ENCODE measurements around the gene UNC79.

UNC79 gene

GRCh38 chr14:93532541-93532940 is 101.8 kb downstream of the UNC79 start:
- no peak overlapping the region for H3K4me2 ChIP-seq (ENCODE audit: low read depth, low read length, poor library complexity, severe bottlenecking)
- H4K20me1 ChIP-seq (ENCODE audit: low read depth, low read length): no peaks in the 10 kb centered on the region

GRCh38 chr14:93533437-93533836 is 102.7 kb downstream of the UNC79 start:
- H4K20me1 ChIP-seq (ENCODE audit: low read depth, low read length): no peaks in the 10 kb centered on the region
- no peak overlapping the region for H3K9ac ChIP-seq (ENCODE audit: low read length)
- no peak overlapping the region for H3K27ac ChIP-seq (ENCODE audit: low read depth, low read length)
- H3K9me3 ChIP-seq (ENCODE audit: insufficient read depth, low read length): no peaks in the 10 kb centered on the region
- no peak overlapping the region for H3K4me3 ChIP-seq (ENCODE audit: insufficient read depth, low read length, poor library complexity, severe bottlenecking)
- no peaks in the 10 kb centered on the region for H3K79me2 ChIP-seq (ENCODE audit: insufficient read depth, low read length)
- no peaks in the 10 kb centered on the region for H3F3A ChIP-seq (ENCODE audit: insufficient read depth)
- H3K9me2 ChIP-seq (replicated peaks; ENCODE audit: insufficient read depth, low read length): no peaks in the 10 kb centered on the region
- H2AFZ ChIP-seq (ENCODE audit: low read depth, low read length, severe bottlenecking): no peak overlapping the region
- no peak for TF ChIP-seq EZH2phosphoT487 (conservative IDR thresholded peaks at IDR 0.05; ENCODE audit: low read length)
- TF ChIP-seq, protein P1, sequence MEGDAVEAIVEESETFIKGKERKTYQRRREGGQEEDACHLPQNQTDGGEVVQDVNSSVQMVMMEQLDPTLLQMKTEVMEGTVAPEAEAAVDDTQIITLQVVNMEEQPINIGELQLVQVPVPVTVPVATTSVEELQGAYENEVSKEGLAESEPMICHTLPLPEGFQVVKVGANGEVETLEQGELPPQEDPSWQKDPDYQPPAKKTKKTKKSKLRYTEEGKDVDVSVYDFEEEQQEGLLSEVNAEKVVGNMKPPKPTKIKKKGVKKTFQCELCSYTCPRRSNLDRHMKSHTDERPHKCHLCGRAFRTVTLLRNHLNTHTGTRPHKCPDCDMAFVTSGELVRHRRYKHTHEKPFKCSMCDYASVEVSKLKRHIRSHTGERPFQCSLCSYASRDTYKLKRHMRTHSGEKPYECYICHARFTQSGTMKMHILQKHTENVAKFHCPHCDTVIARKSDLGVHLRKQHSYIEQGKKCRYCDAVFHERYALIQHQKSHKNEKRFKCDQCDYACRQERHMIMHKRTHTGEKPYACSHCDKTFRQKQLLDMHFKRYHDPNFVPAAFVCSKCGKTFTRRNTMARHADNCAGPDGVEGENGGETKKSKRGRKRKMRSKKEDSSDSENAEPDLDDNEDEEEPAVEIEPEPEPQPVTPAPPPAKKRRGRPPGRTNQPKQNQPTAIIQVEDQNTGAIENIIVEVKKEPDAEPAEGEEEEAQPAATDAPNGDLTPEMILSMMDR (IDR thresholded peaks at IDR 0.05; ENCODE audit: insufficient read depth, low read length, poor library complexity, severe bottlenecking): no peak
- H3K4me2 ChIP-seq (ENCODE audit: low read depth, low read length, poor library complexity, severe bottlenecking): no peak overlapping the region
- no peaks in the 10 kb centered on the region for H3K27me3 ChIP-seq (ENCODE audit: low read length)
- no peaks in the 10 kb centered on the region for H3K36me3 ChIP-seq (ENCODE audit: low read length)

More at GRCh38 chr14:93532541-93532940, 101.8 kb downstream of the UNC79 start:
- no peaks in the 10 kb centered on the region for H3F3A ChIP-seq (ENCODE audit: insufficient read depth)
- H3K9me3 ChIP-seq (ENCODE audit: insufficient read depth, low read length): no peaks in the 10 kb centered on the region
- no peak overlapping the region for H3K27ac ChIP-seq (ENCODE audit: low read depth, low read length)
- no peak overlapping the region for H3K9ac ChIP-seq (ENCODE audit: low read length)
- no peak overlapping the region for H3K4me3 ChIP-seq (ENCODE audit: insufficient read depth, low read length, poor library complexity, severe bottlenecking)
- no peak overlapping the region for H2AFZ ChIP-seq (ENCODE audit: low read depth, low read length, severe bottlenecking)
- H3K79me2 ChIP-seq (ENCODE audit: insufficient read depth, low read length): no peaks in the 10 kb centered on the region
- no peaks in the 10 kb centered on the region for H3K9me2 ChIP-seq (replicated peaks; ENCODE audit: insufficient read depth, low read length)
- H3K36me3 ChIP-seq (ENCODE audit: low read length): no peaks in the 10 kb centered on the region
- TF ChIP-seq, protein P1 (IDR thresholded peaks at IDR 0.05; ENCODE audit: insufficient read depth, low read length, poor library complexity, severe bottlenecking): no peak
- no peak for TF ChIP-seq EZH2phosphoT487 (conservative IDR thresholded peaks at IDR 0.05; ENCODE audit: low read length)
- H3K27me3 ChIP-seq (ENCODE audit: low read length): no peaks in the 10 kb centered on the region

GRCh38 chr14:93533842-93534241 is 103.1 kb downstream of the UNC79 start:
- H3K4me2 ChIP-seq (ENCODE audit: low read depth, low read length, poor library complexity, severe bottlenecking): no peak overlapping the region
- H3K79me2 ChIP-seq (ENCODE audit: insufficient read depth, low read length): no peaks in the 10 kb centered on the region
- no peaks in the 10 kb centered on the region for H3K9me3 ChIP-seq (ENCODE audit: insufficient read depth, low read length)
- TF ChIP-seq, protein P1 (IDR thresholded peaks at IDR 0.05; ENCODE audit: insufficient read depth, low read length, poor library complexity, severe bottlenecking): no peak
- TF ChIP-seq EZH2phosphoT487 (conservative IDR thresholded peaks at IDR 0.05; ENCODE audit: low read length): no peak
- H3K27ac ChIP-seq (ENCODE audit: low read depth, low read length): no peak overlapping the region
- no peaks in the 10 kb centered on the region for H3K9me2 ChIP-seq (replicated peaks; ENCODE audit: insufficient read depth, low read length)
- no peak overlapping the region for H3K9ac ChIP-seq (ENCODE audit: low read length)
- H3F3A ChIP-seq (ENCODE audit: insufficient read depth): no peaks in the 10 kb centered on the region
- no peaks in the 10 kb centered on the region for H3K27me3 ChIP-seq (ENCODE audit: low read length)
- no peak overlapping the region for H2AFZ ChIP-seq (ENCODE audit: low read depth, low read length, severe bottlenecking)
- H3K36me3 ChIP-seq (ENCODE audit: low read length): no peaks in the 10 kb centered on the region
- no peak overlapping the region for H3K4me3 ChIP-seq (ENCODE audit: insufficient read depth, low read length, poor library complexity, severe bottlenecking)
- H4K20me1 ChIP-seq (ENCODE audit: low read depth, low read length): no peaks in the 10 kb centered on the region
